GM19455 (cell line): Measurements from ENCODE around the gene LRRC8D.

ENCODE experiments used
- ATAC-seq: cut with Tn5 transposase; IDR thresholded peaks from one replicate; pipeline ENCODE4 v1.9.1; 2021; ENCODE audit not compliant: unreplicated experiment

The LRRC8D gene

DNA sequence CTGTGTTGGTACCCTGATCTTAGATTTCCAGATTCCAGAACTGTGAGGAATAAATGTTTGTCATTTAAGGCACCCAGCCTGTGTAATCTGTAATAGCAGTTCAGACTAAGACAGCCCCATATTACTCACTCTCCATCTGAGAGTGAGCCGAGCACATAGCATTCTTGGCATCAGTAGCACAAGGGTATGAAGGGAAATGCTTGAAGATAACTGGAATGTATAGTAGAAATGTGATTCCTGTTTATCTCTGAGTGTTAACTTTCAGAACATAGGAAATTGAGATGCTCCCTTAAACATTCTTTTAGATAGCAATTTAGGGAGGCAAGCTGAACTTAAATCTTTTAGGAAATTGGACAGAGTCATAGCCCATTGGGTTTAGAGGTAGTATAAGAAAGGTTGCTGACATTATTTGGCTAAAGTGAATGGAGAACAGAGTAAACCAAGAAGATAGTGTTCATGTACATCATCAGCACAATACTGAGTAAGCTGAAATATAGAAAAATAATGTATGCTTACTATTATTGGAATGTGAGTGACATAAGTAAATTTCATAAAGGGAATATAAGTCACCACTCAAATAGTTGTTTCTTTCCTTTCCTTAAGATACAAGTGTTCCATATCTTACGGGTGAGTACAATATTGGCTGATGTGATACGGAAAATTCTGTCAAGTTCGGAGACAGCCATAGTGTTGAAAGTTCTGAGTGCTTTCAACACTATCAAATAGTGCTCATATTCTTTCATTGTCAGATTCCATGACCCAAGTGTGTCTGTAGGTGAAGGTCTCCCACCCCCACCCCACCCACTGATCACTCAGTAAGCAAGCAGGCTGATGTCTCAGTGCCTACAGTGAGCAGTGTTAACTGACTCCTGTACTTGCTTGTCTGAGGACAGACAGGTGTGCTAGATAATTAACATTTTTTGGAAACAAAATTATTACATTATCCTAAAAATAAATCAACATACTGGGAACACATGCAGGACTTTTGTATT is 73.7 kb downstream of the LRRC8D start:
- no peak for ATAC-seq

DNA sequence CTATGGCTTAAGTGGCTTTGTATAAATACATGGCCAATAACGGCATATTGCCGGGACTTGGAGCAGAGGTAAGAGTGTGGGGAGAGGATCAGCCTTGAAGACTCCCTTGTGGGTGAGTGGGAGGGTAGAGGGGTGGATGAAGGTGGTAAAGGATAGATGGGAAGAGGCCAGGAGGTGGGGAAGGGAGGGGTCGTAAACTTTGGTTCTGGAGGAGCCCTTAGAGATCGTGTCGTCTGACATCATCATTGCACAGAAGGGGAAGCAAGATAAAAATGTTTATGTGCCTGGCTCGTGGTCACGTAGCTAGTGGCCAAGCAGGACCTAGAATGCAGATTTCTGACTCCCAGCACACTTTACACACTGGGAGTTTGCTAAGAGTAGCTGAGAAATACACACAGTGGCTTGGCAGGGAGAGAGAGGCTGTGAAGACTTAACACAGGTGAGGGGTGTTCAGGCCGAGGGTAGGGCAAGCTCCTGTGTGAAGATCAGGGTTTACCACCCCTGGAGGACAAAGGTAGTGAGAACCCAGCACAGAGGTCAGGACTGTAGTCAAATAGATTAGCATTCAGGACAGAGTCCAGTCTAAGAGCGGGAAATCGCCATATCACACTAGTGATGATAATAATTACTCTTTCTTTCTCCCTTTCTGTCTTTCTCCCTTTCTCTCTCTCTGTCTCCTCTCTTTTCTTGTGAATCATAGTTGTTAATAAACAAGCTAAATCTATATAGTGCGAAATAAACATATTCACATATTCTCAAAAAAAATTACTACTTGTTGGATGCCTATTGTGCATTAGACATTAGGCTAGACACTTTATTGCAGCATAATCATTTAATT is 75.5 kb downstream of the LRRC8D start:
- ATAC-seq, result no peak

DNA sequence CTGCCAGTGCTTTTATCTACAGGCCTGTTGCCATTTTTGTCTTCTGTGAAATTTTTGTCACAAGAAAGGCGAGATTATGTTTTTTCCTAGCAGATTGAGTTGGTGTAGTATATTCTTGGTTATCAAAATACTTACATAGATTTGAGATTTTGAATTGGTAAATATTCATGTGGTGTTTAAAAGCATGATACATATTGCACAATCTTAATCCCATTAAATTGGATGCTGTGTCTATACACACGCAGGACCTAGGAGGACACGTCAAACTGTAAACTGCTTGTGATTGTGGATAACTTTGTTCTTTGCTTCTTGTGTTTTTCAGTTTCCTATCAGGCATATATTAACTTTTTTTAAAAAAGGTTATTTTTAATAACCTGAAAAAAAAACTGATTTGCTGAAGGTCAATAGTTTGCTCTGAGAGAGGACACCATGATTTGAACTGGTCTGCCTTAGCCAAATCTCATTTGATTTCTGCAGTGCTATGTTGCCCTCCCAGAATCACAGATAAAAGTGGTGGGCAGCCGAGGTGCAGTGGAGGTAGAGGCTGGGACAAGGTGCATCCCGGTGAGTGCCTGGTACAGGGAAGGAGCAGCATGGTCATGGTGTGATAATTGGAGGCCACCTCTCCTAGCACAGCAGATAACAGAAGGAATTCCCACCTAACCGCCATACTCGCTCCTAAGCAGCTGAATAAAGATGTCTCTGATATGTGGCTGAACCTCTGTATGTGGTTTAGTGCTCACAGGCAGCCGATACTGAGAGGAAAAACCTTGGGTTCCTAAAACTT is 76.7 kb downstream of the LRRC8D start:
- no peak for ATAC-seq

DNA sequence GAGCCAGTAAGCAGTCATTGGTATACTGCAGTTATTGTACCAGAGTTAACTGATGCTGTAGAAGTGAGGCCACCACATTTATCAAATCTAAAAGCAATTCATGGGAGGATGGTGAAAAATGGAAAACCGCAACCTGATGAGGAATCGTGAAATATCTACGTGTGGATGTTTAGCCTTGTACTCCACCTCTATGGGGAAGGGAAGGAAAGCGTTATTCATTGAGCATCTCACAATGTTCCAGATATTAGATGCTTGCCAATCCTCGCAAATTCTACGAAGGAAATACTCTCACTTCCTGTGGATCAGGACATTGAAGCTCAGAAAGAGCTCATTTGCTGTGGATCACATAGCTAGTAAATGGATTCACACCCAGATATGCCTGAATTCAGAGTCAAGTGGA is 77.3 kb downstream of the LRRC8D start:
- ATAC-seq, result no peak

DNA sequence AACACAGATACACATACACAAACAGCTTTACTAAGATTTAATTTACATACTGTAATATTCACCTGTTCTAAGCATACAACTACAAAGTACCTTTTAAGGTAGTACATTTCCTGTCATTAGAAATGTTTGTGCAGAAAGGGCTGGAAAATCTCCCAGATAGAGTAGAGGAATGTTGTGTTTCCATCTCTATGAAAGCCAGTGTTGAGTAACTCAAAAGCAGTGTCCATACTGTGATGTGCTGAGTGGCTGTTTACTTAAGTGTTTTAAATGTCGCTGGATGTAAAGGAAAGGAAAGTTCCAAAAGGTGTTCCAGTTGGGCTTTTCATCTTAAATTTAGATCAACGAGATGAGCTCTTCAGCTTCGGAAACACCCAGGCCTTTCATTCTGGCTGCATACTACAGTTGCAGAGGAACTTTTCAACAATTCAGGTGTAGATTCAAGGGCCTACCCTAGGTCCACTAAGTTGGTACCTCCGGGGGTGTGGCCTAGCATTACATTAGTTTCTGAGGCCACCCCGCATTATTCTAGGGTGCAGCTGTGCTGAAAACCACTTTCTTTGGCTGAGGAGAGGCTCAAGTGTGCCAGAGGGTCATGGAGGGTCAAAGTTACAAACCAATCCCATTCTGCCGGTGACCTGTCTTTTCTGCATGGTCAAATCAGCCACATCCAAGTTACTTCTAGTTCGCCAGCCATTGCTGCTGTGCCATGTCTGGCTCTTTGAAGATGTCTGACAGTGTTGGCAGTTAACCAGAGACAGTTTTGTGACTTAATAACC is 78.1 kb downstream of the LRRC8D start:
- no peak for ATAC-seq

DNA sequence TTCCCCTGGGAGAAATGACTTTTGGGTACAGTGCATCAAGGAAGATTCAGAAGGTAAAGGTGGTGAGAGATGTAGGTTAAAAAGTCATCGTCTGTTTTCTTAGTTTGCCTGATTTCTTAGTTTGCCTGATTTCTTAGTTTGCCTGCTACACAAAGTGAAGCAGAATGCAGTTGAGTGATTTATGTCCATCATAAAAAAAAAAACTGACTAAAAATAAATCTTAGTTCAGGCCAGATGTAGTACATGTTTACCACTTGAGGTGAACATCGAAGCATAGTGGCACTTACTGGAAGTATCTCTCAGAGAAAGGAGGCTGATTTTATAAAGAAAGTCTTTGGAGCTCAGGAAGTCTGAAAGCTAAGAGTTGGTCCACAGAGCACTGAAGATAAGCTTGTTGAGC is 79.5 kb downstream of the LRRC8D start:
- ATAC-seq, result no peak

DNA sequence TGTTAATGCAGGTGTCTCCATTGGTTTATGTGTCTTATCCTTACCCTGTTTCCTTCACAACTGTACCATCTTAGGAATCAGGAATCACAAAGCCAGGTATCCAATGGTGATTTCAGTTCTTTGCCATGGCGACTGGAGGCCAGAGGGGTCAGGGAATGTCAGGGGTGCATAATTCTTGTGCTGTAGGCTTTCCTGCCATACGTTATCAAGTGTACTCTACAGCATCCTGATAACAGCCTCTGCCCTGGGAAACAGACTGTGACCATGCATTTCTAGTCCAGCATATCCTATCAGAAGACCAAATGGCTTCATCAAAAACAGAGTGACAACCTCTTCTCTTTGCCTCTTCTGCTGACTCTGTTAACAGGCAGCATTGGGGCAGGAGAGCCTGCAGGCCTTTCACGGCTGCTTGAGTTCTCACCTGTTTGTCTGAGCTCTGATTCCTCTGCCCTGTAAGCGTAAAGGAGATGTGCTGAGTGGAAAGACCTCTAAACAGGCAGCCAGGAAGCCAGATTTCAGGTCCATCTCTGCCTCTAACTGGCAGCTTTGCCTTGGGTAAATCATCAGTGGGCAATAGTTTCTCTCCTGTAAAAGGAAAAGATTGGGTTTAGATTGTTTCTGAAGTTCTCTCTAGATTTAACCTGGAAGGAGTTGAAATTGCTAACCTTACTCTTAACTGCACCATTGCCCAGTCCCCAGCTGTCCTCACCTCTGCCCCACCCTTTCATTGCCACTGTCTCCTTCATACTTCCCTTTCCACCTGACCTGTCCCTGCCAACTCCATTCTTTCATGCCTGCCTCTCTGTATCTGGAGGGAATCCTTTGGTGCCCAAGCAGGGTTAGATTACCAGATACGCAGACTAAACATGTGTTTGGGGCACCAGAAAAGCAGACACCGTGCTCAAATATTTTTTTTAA is 80.2 kb downstream of the LRRC8D start:
- ATAC-seq, result no peak

DNA sequence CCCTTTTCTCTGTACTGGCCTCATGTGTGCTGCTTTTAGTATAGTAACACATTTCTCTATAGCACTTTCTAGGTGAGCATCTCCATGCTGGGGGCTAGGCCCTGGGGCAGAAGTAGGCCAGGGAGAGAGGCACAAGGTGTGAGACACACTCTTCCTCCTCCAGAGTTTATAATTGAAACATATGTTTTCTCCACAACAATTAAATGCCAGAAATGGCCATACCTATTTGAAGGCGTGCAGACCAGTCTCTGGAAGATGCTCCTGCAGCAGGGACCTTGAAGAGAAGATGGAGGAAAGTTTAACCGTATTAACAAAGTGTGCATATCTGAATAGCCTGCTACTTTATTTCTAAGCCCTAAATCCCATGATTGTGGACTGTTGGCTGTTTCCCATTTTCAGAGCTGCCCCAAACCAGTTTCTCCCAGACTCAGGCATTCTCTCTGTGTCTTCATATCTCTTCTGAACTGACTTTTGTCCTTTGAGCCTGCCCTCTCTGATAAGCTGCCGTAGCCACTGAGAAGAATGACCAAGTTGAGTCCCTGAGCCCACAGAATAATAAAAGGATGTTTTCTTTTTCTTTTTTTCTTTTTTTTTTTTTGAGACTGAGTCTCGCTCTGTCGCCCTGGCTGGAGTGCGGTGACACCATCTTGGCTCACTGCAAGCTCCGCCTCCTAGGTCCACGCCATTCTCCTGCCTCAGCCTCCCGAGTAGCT is 81.3 kb downstream of the LRRC8D start:
- ATAC-seq, result no peak

DNA sequence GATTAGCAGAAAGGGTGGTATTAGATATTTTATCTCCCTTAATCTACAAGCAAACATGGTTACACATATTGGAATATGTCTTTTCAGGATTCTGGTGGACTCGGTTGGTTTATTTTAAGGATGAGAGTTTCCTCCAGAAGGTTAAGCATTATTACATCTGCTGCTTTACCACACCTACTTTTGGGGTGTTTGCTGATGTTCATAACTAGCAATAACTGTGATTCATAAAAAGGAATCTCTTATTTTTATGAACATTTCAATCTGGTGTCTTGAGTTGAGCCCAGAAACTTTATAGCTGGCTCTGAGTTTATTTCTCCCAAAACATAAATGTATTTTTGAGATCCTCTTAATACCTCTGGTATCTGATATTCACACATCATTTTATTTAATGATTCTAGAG is 82.7 kb downstream of the LRRC8D start:
- ATAC-seq, result no peak

DNA sequence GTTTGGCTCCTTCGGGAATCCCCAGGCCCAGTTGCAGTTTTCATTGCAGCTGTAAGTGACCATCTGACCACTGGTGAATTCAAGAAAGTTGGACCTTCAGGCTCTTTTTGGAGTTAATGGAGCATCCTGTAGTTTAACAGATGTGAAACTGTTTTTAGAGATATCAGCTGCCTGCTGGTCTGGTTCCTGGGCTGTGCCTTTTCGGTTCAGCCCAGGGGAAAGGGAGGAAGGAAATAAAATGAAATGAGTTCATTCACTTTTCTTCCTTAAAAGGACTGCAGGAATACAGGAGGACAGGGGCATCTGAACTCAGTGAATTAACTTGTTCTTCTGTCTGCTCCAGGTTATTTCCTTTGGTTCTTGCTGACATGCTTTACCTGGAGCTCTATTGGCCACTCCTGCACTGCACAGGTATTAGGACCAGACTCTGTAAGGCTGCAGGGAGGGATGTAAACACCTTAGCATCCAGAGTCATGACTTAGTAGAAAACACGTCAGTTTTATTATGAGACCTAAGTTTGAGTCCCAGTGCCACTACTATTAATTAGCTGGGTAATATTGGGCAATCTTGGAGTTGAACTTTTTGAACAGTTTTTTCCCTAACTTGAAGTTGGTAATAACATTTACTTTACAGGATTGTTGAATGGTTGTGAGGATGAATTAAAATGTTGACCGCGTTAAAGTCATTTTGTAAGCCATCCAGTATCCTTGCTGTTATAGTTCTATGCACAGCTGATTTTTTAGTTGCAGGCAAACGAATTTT is 83.6 kb downstream of the LRRC8D start:
- ATAC-seq, result no peak

DNA sequence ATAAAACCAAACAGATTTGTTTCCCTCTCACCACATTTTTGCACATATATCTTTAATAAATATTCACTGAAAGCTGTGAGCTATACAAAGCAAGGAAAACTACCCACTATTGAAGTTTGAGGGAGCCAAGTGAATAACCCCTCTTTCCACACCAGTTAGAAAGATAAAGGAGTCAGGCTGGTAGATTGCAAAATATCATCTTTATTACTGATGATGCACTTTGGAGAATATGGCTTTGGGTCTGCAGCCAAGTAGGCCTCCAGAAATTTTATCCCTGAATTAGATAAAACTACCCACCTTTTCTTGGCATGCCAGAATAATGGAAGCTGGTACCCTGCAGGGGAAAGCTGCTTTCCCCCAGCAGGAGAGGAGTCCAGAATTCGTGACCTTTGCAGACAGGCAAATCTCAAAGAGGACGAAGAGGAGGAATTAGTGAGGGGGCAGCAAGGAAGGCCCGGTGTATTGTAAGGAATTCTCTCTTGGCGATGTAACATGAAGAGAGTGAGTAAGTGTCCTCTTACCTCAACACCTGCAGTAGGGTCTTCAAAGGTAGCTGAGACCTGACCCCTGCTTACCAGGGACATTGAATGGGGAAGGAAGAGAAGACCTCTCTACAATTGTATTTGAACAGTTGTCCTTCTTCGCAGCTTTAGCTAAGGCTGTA is 84.7 kb downstream of the LRRC8D start:
- ATAC-seq, result no peak

DNA sequence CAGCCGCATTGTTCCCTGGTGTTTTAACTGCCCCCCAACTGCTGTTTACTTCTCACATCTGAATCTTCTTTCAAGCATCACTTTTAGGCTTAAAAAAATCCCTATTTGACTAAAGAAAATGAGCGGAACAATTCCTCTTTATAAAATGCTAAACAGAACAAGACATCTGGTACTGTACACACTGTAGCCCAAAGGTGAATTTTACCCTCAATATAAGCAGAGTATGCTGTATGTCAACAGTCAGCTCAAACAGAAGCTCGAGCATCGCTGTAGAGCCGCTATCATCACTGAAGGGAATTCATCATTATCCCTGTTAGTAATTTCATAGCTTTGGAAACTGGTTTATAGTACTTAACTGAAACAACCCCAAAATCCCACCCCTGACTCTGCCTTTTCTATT is 85.3 kb downstream of the LRRC8D start:
- ATAC-seq, result no peak

DNA sequence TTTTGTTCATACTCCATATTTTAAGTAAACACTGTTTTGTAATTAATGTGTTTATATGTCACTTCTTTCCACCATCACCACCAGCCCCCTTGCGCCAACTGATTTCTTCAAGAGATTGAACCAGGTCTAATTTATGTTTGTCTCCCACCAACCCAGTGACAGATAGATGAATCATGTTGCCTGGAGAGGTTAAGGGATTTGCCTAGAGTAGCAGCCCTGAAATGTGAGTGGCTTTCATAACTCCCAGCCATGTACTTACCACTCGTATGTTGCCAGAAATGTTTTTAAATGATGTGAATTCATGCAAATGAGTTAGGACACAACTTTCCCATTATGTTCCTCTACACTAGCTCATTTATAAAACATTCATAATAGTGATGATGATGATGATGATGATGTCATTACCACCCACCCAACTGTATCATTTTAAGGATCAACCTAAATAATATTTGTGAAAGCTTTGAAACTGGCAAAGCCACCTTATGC is 86.9 kb downstream of the LRRC8D start:
- no peak for ATAC-seq

DNA sequence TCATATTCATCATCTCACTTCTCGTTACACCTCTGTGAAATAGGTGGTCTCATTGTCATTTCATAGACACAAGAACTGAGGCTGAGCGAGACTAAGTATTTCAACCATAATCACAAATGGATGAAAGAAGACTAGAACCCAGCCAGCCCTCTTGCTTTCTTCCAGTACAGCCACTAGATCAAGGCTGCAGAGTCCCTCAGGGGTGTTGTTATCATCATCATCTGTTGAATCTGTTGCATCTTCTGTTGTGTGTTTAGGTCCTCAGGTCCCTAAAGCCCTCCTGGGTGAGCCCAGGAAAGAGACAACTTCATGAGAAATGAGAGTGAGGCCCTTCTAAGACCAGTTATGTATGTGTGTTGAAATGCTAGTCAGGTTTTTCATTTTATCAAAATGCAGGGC is 87.4 kb downstream of the LRRC8D start:
- no peak for ATAC-seq

DNA sequence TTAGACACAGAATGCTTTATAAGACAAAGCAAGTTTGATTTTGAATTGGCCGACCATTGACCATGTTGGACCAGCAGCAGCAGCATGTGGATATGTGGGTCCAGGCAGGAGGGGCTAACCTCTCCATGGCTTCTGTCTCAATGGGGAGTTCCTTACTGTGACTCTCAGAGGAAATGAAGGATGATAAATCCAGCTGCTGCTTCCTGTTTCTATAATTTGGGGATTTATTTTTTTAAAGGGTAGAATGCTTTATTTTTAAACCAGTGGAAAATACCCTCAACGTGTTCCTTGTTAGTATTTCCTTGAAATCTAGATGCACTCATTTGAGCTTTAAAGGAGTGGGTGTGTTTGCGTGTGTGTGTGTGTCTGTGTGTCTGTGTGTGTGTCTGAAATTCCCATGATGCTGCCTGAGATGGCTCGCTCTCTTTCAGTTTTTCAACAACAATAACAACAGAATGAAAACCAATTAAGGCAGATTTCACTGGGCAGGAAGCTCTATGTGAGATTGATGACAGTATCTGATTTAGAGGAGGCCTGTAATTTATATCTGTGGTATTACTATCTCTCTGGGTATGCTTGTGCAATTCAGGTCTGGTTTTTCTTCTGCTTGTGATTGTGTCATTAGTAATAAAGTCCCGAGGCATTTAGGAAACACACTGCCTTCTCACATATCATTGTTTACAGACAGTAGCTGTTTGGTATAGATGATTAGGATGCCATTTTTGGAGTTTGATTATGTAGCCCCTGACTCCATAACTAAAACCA is 88.0 kb downstream of the LRRC8D start:
- ATAC-seq, result no peak

DNA sequence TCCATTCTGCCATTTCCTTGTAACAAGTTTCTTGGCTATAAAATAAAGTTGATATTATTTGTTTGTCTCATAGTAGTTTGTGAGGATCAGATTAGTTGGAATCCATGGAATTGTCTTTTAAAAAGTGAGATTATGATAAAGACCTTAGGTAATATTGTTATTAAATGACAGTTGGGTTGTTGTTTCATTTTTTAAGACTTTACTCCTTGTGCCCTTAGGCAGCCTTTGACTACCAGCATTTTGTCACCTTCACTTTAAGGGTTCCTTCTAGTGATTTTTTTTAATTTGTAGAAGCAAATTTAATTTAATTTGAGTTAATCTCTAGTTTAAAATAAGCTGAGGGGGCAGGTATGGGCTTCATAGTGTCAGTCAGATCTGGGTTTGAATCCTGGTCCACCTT is 89.4 kb downstream of the LRRC8D start:
- ATAC-seq, result no peak

DNA sequence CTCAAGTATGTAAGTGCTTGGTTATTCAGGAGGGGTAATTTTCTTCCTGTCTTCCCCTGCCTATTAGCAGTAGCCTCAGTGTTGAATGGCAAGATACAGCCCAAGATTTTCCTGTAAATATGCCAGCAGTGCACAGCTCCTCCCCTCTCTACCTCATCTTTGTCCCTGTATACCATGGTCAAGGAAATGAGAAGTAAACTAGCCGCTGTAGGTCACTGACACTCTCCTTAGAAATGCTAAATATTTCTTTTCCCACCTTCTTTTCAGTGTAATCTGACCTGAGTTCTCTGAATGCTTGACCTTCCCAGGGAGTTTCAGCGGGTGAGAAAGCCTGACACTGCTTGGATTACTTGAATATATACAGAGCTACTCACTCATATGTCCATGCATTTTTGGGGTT is 89.9 kb downstream of the LRRC8D start:
- ATAC-seq, result no peak
